ENCODE results near the gene MOB3C.

MOB3C gene

GRCh38 chr1:46587069-46587468 lies 29.5 kb downstream of the MOB3C start:
- no peak overlapping the region for H3K4me3 Mint-ChIP-seq
- no peaks in the 10 kb centered on the region for H3K9me3 Mint-ChIP-seq
- no peaks in the 10 kb centered on the region for H3K4me1 Mint-ChIP-seq
- peaks cover 43% of the 10 kb centered on the region for H3K36me3 Mint-ChIP-seq (ENCODE audit: low read depth)
- no peak for TF ChIP-seq CTCF (IDR thresholded peaks at IDR 0.05; ENCODE audit: unreplicated experiment in 3 of 3)
- no peak overlapping the region for H3K27ac Mint-ChIP-seq
- no peaks in the 10 kb centered on the region for H3K27me3 Mint-ChIP-seq (ENCODE audit: low read depth)

- no peak overlapping the region for H3K27ac Mint-ChIP-seq
- H3K4me1 Mint-ChIP-seq: no peaks in the 10 kb centered on the region
- H3K4me3 Mint-ChIP-seq: no peak overlapping the region
- H3K36me3 Mint-ChIP-seq (ENCODE audit: low read depth): peaks cover 42% of the 10 kb centered on the region
- no peaks in the 10 kb centered on the region for H3K9me3 Mint-ChIP-seq
- no peak for TF ChIP-seq CTCF (IDR thresholded peaks at IDR 0.05; ENCODE audit: unreplicated experiment in 3 of 3)
- H3K27me3 Mint-ChIP-seq (ENCODE audit: low read depth): no peaks in the 10 kb centered on the region
Observed at GRCh38 chr1:46585312-46585938, 31.2 kb downstream of the MOB3C start.

GRCh38 chr1:46583494-46583893 lies 33.1 kb downstream of the MOB3C start:
- no peaks in the 10 kb centered on the region for H3K27me3 Mint-ChIP-seq (ENCODE audit: low read depth)
- no peak overlapping the region for H3K27ac Mint-ChIP-seq
- no peak for TF ChIP-seq CTCF (IDR thresholded peaks at IDR 0.05; ENCODE audit: unreplicated experiment in 3 of 3)
- H3K4me3 Mint-ChIP-seq: no peak overlapping the region
- peaks cover 33% of the 10 kb centered on the region for H3K36me3 Mint-ChIP-seq (ENCODE audit: low read depth)
- H3K4me1 Mint-ChIP-seq: no peaks in the 10 kb centered on the region
- no peaks in the 10 kb centered on the region for H3K9me3 Mint-ChIP-seq

GRCh38 chr1:46582972-46583371 lies 33.6 kb downstream of the MOB3C start:
- TF ChIP-seq CTCF (IDR thresholded peaks at IDR 0.05; ENCODE audit: unreplicated experiment in 3 of 3): no peak
- no peaks in the 10 kb centered on the region for H3K4me1 Mint-ChIP-seq
- H3K27ac Mint-ChIP-seq: no peak overlapping the region
- no peak overlapping the region for H3K4me3 Mint-ChIP-seq
- peaks cover 33% of the 10 kb centered on the region for H3K36me3 Mint-ChIP-seq (ENCODE audit: low read depth)
- no peaks in the 10 kb centered on the region for H3K27me3 Mint-ChIP-seq (ENCODE audit: low read depth)
- no peaks in the 10 kb centered on the region for H3K9me3 Mint-ChIP-seq

GRCh38 chr1:46581681-46582455 lies 34.7 kb downstream of the MOB3C start:
- Mint-ChIP-seq H3K4me1 (no peaks in the 10 kb centered on the region), H3K27ac (no peak overlapping the region), H3K27me3 (ENCODE audit: low read depth) (no peaks in the 10 kb centered on the region), H3K36me3 (ENCODE audit: low read depth) (peaks cover 33% of the 10 kb centered on the region), H3K4me3 (no peak overlapping the region), H3K9me3 (no peaks in the 10 kb centered on the region)
- no peak for TF ChIP-seq CTCF (IDR thresholded peaks at IDR 0.05; ENCODE audit: unreplicated experiment in 3 of 3)

Measured in nephron (organoid).